ENCODE results near the gene HPCAL1.

Gene HPCAL1

GRCh38 chr2:10392951-10393639 is 90.4 kb downstream of the HPCAL1 start:
- no peak for DNase-seq

GRCh38 chr2:10393640-10393982 is 90.9 kb downstream of the HPCAL1 start:
- no peak for DNase-seq

- no peak for DNase-seq
Observed at GRCh38 chr2:10395893-10396292, 93.2 kb downstream of the HPCAL1 start.

GRCh38 chr2:10396464-10396863 is 93.8 kb downstream of the HPCAL1 start:
- DNase-seq, result no peak

- no peak for DNase-seq
Observed at GRCh38 chr2:10397297-10397875, 94.7 kb downstream of the HPCAL1 start.

GRCh38 chr2:10397878-10398277 is 95.2 kb downstream of the HPCAL1 start:
- no peak for DNase-seq

- DNase-seq, result no peak
Observed at GRCh38 chr2:10398496-10398895, 95.8 kb downstream of the HPCAL1 start.

- no peak for DNase-seq
Observed at GRCh38 chr2:10399358-10399757, 96.7 kb downstream of the HPCAL1 start.

GRCh38 chr2:10400002-10400401 is 97.3 kb downstream of the HPCAL1 start:
- DNase-seq, result no peak

- no peak for DNase-seq
Observed at GRCh38 chr2:10400568-10400977, 97.9 kb downstream of the HPCAL1 start.

GRCh38 chr2:10400978-10401951 is 98.6 kb downstream of the HPCAL1 start:
- DNase-seq, result no peak

- DNase-seq, result peak; percentile 31
Observed at GRCh38 chr2:10402062-10402585, 99.4 kb downstream of the HPCAL1 start.

GRCh38 chr2:10402653-10403215 is 100.0 kb downstream of the HPCAL1 start:
- no peak for DNase-seq

- DNase-seq, result no peak
Observed at GRCh38 chr2:10404324-10405143, 101.8 kb downstream of the HPCAL1 start.

- peak; percentile 98 for DNase-seq
Observed at GRCh38 chr2:10405448-10405847, 102.7 kb downstream of the HPCAL1 start.

GRCh38 chr2:10406016-10406415 is 103.3 kb downstream of the HPCAL1 start:
- no peak for DNase-seq

- no peak for DNase-seq
Observed at GRCh38 chr2:10406491-10407188, 103.9 kb downstream of the HPCAL1 start.

- DNase-seq, result no peak
Observed at GRCh38 chr2:10407432-10407831, 104.7 kb downstream of the HPCAL1 start.

GRCh38 chr2:10407841-10408648 is 105.3 kb downstream of the HPCAL1 start:
- peak; percentile 99 for DNase-seq
